DND-41 (cell line): Measurements from ENCODE around the gene MTTP.

Source experiments
- CTCF ChIP-seq: IDR thresholded peaks from 2 replicates; pipeline ENCODE4 v1.5.1; 2012; ENCODE audit warnings: borderline replicate concordance, low read length, moderate library complexity, mild to moderate bottlenecking; ENCODE audit not compliant: poor library complexity, severe bottlenecking; ENCODE audit errors: extremely low read depth
- EZH2 ChIP-seq: IDR thresholded peaks from 3 replicates; pipeline ENCODE4 v1.6.1; 2012; ENCODE audit warnings: borderline replicate concordance, low read depth, mild to moderate bottlenecking, moderate library complexity, low read length, inconsistent platforms; ENCODE audit not compliant: severe bottlenecking

DNA sequence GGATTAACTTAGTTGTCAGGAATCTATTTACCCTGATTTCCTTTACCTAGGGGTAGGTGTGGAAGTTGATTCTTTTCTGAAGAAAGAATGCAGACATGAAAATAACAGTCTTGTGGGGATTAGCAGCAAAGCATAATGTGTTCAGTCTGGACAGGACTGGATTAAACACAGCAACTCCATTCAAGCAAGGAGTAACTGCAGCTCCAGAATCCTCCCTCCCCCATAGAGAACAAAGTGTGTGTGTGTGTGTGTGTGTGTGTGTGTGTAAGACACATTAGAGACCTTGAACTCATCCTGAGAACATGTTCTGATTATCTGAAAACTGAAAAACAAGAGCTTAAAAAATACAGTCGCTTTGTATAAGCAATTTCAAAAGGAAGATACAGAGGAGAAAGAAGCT is 73.7 kb downstream of the MTTP start:
- no peak for TF ChIP-seq EZH2
- no peak for TF ChIP-seq CTCF
